Fibroblast of skin of abdomen (primary cell): ENCODE results near the gene ATRNL1.
A peak's percentile ranks its signal among the peaks of the same experiment; 100 is the strongest.
"Not testable (repeated sequence)": the region's sequence is repeated elsewhere in the genome, so short reads cannot be mapped to it uniquely, and the experiment has no call there.

Experiments used
- DNase-seq: peaks from one replicate; pipeline ENCODE4 v3.0.0-alpha.2; 2013

ATRNL1 gene

DNA sequence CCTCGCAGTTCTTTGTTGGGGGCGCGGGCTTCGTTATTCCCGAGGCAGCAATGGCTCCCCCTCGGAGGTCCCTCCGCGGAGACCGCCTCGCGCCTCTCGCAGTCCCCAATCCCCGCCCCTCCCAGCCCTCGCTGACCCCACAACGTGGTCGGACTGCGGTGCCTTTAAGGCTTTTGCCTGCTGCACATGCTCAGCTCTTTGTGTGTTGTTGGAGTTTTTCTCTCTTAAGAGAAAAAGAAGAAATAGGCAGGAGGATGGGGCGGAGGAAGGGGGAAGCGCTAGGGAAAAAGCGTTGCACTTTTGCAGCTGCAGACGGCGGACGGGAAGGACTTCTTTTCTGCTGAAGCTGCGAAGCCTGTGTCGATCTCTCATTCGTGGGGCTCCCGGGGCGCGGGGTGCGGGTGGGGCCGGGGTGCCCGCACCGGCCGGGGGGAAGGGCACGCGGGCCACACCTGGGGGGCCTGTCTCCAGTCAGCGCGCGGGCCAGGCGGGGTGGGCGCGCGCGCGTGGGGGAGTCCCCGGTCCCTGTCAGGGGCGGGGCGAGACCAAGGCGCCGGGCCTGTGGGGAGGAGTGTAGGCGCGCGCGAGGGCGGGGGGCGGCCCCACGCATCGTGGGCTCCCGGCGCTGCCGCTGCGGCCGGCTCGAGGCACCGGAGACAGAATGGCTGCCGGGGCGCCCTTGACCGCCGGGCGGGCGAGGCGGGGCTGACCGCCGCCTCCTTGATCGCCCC, 445 bp upstream of the ATRNL1 start:
- DNase-seq: peak; percentile 55

DNA sequence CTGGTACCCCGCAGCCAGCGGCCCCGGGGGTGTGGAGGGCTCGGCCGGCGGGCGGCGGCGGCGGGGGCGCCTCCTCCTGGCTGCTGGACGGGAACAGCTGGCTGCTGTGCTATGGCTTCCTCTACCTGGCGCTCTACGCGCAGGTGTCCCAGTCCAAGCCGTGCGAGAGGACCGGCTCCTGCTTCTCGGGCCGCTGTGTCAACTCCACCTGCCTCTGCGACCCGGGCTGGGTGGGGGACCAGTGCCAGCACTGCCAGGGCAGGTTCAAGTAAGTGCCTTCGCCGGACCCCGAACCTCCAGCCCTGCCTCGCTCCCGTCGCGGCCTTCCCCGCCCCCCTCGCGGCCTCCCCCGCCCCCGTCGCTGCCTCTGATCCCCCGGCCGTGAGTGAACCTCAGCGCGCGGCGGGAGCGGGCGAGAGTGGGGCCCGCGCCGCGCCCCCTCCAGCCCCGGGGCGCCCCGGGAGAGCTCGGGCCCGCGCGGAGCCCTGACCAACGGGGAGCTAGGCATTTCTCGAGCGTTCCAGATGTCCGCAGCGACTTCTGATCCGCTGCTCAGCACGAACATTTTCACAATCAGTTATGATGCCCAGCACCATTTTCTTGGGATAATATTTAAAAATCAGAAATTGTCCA, 727 bp downstream of the ATRNL1 start:
- DNase-seq: no peak

DNA sequence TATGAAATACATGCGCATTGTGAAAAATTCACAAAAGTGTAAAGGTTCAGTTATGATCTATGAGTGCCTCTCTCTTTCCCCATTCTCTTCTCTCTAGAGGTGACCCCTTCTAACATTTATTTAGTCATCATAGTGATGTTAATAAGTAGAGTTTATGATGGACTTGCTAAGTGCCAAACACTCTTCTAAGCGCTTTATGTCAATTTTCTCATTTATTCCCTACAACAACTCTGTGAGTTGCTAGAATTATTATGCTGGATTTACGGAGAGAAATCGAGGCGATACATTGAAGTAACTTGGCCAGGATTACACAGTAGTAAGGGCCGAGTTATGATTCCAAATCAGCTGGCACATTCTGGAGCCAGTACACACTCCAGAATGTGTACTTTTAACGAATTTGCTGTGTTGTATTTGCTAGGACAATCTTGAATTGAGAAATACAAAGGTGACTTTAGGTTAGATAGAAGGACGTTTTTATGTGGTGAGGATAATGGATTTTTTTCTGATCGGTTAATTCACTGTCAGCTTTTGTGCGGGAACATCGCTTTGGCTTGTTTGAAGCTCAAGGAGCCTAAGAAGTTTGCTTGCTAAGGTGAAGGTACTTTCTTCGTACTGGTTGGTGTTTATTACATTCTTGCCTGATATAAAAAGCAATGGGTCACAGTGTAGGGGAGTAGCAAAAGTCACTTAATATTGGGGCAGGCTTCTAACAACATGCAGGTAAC, 1.4 kb downstream of the ATRNL1 start:
- DNase-seq: no peak

DNA sequence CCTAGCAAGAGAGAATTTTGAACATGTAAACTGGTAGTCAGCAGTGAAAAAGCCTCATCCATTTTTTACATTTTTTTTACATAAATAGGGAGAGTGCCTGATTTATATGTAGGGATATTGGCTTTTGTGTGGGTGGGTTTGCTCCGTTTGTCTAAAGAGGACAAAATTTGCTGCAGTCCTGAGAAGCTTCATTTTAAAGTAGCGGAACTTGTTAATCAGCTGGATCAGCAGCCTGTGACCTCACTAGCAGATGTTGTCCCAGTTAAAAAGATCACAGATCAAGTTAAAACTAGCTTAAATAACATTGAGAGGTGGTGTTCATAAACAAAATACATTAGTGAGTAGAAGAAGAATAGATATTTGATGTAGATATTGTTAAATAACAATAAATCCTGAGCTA, 2.6 kb downstream of the ATRNL1 start:
- DNase-seq: no peak

DNA sequence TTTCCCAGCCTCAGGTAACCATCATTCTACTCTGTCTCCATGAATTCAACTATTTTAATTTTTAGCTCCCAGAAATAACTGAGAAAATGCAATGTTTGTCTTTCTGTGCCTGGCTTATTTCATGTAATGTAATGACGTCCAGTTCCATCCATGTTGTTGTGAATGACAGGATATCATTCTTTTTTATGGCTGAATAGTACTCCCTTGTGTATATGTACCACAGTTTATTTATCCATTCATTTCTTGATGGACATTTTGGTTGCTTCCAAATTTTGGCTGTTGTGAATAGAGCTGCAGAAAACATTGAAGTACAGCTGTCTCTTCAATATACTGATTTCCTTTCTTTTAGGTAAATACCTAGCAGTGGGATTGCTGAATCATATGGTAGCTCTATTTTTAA, 10.5 kb downstream of the ATRNL1 start:
- DNase-seq: no peak

DNA sequence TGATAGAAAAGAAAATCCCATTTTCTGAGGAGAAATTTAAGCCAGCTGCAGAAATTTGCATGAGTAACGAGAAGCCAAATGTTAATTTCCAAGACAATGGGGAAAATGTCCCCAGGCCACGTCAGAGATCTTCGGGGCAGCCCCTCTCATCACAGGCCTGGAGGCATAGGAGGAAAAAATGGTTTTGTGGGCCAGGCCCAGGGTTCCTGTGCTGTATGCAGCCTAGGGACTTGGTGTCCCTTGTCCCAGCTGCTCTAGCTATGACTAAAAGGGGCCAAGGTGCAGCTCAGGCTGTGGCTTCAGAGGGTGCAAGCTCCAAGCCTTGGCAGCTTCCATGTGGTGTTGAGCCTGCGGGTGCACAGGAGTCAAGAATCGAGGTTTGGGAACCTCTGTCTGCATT, 12.2 kb downstream of the ATRNL1 start:
- not testable (repeated sequence) for DNase-seq

DNA sequence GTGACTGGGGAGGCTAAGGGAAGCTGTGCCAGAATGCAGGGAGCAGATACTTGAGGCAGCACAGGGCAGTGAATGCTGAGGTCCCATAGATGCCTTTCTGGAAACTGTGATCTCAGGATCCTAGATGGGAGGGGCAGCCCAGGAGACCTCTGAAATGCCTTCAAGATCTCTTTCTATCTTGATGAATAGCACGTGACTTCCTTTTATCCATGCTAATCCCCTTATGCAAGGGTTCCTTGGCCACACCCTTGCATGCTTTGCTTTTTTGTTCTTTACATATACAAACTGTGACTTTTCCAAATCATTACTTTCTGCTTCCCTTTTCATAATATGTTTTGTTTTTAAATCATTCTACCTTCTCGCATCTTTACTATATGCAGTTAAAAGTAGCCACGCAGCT, 14.7 kb downstream of the ATRNL1 start:
- DNase-seq: no peak

DNA sequence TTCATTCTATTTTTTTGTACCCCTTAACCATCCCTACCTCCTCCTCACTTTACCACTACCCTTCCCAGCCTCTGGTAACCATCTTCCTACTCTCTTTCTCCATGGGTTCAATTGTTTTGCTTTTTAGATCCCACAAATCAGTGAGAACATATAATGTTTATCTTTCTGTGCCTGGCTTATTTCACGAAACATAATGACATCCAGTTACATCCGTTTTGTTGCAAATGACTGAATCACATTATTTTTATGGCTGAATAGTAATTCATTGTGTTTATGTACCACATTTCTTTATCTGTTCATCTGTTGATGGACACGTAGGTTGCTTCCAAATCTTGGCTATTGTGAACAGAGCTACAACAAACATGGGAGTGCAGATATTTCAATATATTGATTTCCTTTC, 24.1 kb downstream of the ATRNL1 start:
- no peak for DNase-seq

DNA sequence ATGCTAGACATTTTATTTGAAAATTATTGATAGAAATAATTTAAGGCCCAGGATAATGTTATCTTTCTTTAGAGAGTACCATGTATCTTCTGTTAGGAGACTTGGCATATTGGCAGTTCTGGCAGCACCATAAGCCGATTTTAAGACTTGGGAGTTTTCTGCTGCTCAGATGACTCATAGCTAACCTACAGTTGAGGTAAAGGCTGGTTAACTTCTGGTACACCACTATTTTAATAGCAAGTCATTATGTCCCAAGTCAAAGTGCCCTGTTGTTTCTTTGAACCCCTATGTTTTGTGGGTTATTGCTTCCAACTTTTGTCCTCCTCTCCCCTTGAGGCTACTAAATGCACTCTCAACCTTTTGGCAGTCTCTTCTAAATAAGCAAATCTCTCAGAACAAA, 25.2 kb downstream of the ATRNL1 start:
- DNase-seq: no peak

DNA sequence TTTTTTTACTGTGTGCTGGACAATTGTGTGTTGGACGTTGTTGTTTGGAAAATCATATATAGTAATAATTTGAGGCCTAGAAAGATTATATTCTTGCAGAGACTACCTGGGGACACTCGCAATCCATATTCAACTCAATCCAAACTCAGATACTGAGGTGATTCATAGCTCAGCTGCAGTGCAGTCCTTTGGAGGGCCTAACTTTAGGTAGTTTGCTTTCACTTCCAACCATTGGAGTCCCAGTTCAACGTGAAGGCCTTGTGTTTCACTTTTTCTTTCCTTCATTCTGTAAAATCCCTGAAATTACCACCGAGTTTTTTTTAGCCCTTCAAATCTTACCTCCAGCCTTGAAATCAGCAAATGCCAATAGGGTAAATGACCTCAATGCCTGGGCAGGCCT, 32.3 kb downstream of the ATRNL1 start:
- no peak for DNase-seq

DNA sequence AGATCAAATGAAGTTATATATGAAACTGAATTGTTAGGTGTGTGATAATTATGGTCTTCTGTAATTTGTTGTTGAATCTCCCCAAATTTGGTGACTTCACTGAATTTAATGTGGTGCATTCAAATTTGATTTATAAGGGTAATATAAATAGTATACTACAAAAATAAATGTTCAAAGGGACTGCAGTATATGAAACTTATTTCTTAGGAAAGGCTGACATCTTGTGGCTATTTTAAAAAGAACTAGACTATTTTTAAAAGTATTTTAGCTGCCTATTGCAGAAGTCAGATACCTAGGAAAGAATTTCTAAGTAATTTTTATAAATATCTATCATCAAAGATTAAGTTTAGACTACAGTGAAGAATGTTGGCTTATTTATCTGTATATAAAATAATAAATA, 36.6 kb downstream of the ATRNL1 start:
- peak; percentile 10 for DNase-seq

DNA sequence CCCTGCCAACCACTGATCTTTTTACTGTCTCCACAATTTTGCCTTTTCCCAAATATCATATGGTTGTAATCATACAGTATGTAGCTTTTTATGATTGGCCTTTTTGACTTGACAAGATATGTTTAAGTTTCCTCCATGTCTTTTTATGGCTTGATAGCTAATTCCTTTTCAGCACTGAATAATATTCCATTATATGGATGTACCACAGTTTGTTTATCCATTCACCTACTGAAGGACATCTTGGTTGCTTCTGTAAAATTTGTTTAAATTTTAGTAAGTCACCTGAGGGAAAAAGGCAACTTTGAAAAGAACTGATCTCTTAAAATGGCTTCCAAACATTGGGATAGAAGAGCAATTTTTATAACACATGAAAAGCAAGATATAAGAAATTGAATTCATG, 43.5 kb downstream of the ATRNL1 start:
- no peak for DNase-seq

DNA sequence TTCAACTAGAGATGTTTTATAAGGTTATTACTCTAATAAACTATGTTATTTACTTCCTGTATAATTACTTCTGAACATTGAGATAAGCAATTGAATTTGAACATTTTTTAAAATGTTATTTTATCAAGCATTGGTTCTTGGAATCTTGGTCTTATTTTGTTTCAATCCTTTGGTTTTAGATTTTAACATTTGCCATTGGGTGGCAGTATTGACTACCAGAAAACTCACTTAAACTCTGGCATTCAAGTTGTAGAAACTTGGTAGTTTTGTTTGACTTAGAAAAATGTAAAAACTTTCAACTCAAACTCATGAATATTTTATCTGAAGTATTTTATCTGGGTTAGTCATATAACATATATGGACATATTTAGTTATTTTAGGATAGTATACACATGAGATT, 48.1 kb downstream of the ATRNL1 start:
- DNase-seq: peak; percentile 6

DNA sequence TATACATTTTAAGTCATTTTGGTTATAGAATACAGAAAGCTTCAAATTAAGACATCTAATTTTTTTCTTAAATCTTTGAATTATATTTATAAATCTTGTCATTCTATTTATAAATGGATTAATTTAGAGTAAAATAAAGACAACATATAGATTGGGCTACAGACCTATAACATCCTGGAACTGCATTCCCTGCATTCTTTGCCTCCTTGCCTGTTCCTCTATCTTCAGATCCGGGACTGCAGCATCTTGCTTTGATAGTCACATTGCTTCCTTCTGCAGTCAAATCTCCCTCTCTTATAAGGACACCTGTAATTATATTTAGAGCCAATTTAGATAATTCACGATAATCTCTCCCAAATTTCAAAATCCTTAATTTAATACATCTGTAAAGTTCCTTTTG, 64.2 kb downstream of the ATRNL1 start:
- DNase-seq: no peak

DNA sequence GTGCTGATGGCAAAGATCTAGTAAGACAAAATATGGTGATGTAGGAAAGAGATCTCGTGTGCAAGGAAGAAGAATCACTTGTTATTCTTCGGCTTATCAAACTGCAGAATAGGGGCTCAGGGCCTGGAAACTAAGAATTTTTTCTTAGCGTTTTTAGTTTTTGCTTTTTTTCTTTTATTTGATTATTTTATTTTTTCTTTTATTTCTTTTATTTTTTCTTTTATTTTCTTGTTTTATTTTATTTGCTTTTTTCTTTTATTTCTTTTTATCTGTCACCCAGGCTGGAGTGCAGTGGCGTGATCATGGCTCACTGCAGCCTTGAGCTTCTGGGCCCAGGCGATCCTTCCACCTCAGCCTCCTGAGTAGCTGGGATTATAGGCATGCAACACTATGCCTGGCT, 70.0 kb downstream of the ATRNL1 start:
- no peak for DNase-seq

DNA sequence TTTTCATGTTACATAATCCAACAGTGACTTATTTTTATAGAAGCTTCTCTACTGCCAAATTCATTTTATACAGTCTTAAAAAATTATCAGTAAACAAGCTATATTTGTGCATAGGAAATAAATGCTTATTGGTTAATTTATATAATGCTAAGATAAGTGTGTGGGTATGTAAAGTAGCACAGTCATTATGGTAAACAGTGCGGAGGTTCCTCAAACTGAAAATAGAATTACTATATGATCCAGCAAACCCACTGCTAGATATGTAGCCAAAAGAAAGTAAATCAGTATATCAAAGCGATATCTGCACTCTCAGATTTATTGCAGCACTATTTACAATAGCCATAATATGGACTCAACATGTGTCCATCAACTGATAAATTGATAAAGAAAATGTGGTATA, 71.1 kb downstream of the ATRNL1 start:
- DNase-seq: no peak

DNA sequence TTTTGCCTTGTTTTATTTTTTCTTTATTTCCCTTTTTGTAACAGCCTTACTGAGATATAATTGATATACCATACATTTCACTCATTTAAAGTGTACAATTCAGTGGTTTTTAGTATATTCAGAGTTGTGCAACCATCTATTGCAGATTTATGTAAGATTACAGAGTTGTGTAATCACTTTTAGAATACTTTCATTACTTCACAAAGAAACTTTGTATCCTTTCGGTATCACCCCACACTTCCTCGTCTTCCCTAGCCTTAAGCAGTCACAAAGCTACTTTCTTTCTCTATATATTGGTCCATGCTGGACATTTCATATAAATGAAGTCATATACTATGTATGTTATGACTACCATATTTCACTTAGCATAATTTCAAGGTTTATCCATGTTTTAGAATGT, 74.6 kb downstream of the ATRNL1 start:
- DNase-seq: no peak

DNA sequence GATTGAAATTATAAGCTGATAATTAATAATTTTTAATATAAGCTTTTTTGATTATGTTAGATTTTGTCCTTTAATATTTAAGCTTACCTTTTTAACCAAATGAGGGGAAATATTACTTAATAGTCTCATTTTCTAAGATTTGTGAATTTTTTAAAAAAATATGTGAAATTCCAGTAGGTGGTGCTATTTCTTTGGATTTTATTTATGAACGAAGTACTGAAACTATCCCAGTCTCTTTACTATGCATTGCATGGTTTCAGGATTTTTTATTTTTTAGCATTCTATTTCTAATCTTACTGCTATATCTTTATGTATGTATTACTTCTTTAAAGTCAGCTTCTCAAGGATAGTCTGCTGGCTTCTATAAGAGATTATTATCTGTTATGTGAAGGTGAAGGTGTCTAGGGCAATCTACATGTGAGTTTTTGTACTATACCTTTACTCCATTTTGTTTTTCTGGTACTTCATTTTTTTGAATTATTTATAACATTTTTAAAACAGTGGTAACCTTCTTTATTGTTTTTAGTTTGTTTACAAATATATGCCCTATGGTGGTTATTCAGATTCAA, 78.3 kb downstream of the ATRNL1 start:
- no peak for DNase-seq

DNA sequence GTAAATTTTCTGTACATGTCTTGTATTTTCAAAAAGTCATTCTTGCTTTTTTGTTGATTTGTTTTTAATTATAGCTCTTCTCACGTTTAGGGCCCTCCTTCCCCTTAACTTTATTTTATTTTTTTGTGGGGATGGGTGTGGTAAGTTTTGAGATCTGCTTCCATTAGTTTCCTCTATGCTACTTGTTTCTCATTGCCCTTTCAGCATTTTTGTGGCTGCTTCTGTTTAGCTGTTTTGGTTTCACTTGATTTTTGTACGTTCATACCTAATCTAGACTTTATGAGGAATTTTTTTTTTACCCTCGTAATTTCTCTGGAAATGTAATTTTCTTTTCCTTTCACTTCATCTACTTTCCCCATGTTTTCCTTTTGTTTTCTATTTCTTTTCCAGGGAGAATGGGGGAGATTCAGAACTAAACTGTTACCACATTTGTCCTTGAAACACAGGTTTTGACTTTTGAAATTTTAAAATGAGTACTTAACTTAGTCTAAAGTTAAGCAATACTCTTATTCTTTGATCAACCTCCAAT, 80.8 kb downstream of the ATRNL1 start:
- no peak for DNase-seq

DNA sequence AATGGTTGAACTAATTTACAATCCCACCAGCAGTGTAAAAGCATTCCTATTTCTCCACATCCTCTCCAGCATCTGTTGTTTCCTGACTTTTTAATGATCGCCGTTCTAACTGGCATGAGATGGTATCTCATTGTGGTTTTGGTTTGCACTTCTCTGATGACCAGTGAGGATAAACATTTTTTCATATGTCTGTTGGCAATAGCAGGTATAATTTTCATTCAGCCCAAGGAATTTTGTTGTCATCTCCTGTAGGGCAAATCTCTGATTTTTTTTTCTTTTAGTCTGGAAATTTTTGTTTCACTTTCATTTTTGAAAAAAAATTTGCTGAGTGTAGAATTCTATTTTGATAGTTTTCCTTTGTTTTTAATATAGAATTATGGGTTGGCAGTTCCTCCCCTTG, 114.1 kb downstream of the ATRNL1 start:
- not testable (repeated sequence) for DNase-seq

DNA sequence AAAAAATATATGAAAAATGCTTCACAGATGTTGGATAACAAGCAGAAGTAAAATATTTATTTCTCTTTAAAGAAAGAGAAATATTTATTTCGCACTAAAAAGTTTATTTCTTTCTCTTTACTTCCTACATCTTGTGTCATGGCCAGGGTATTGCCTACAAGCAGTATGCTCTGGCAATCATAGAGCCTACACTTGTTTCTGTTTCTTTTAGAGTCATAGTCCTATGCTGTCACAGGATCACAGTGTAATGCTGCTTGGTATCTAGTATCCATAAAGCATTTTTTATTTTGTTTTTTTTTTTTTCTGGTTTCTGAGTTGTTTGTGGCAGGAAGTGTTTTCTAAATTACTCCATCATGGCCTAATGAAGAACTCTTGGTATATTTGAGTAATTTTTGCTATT, 116.0 kb downstream of the ATRNL1 start:
- DNase-seq: peak; percentile 1

DNA sequence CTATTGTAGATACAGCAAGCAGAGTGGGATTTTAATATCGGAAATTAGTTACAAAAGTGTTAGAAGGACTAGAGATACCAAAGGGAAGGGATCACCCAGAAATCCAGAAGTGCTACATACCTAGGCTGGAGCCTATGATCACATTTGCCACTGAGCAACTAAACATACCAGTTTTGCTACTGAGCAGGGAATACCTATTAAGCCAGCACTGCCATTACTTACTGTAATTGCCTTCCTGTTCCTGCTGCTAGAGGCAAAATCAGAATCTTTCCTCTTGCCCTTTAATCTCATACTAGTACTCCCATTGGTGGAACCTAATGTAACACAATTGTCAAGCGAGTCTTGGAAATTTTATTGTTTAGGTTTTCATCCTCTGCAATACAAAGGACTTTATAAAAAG, 121.7 kb downstream of the ATRNL1 start:
- DNase-seq: no peak

DNA sequence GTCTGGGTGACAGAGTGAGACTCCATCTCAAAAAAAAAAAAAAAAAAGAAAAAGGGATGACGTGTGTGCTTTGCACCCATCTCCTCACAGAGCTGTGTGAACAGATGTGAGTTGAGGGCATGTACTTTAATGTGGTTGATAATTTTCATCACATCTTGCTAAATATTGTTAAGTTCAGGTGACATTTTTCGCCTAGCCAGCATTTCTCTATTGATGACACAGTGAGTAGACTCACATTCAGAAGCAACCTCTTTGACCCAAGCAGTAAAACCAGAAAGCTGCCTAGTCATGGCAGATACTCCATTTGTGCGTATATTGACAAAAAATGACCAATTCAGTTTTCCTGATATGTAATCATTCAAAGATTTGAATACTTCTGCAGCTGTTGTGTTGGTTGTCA, 126.0 kb downstream of the ATRNL1 start:
- no peak for DNase-seq
